SW480 (cell line): ENCODE results near the gene UPF1.

Experiments used
- DNase-seq: peaks from one replicate; pipeline ENCODE4 v3.0.0-alpha.2; 2016; ENCODE audit warnings: low spot score

The UPF1 gene

DNA sequence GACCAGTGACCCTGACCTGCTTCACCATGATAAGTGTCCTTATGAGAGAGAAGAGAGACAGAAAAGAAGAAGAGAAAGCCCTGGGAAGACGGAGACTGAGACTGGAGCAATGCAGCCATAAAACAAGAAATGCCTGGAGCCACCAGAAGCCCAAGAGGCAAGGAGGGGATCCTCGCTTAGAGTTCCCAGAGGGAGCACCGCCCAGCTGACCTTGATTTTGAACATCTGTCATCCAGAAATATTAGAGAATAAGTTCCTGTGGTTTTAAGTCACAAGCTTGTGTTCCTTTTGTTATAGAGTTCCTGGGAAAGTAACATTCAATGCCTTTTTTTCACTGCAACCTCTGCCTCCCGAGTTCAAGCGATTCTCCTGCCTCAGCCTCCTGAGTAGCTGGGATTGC is 44.0 kb downstream of the UPF1 start:
- no peak for DNase-seq

DNA sequence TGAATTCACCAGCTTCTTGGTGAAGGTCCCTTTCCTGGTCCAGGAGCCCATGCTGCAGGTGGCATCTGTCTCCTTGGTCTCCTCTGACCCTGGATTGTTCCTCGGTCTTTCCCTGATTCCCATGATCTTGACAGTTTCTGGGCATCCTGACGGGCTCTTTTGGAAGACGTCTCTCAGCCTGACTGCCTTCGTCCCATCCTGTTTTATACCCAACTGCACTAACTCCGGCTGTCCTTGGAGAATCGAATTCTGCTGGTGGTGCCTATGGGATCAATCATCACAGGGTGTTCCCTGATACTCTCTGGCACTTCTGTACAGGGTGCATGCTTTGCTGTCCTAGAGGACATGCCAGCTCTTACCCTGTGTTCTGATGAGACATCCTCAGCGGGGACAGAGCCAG is 45.1 kb downstream of the UPF1 start:
- DNase-seq: no peak

DNA sequence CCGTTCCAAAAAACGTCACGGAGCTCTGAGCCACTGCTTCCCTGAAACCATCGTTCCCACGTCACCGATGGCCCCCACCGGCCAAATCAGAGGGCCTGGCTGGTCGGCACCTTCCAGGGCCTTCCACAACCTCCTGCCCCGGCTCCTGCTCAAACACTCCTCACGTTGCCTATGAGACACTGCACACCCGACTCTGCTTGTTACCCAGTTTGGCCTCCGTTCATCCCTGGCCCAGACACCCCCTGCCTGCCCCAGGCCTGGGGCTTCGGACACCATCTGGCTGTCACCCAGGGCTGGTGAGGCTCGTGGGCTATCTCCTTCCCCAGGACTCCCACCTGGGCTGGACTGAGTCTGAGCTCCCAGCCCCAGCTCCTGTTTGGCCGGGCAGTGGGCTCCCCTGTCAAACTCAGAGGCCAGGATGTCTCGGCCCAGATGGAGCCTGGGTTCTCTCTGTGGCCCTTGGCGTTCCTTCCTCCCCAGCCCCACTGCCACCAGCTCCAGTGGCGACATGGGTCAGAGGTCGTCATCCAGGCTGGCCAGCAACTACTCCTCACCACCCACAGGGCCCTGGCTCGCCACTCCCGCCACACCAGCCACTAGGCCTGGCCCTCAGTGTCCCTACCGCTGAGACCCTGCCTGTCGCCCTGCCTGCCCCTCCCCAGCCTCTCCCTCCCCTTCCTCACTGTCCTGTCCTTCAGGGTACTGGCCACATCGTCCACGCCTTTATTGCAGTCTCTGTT is 46.5 kb downstream of the UPF1 start:
- no peak for DNase-seq

DNA sequence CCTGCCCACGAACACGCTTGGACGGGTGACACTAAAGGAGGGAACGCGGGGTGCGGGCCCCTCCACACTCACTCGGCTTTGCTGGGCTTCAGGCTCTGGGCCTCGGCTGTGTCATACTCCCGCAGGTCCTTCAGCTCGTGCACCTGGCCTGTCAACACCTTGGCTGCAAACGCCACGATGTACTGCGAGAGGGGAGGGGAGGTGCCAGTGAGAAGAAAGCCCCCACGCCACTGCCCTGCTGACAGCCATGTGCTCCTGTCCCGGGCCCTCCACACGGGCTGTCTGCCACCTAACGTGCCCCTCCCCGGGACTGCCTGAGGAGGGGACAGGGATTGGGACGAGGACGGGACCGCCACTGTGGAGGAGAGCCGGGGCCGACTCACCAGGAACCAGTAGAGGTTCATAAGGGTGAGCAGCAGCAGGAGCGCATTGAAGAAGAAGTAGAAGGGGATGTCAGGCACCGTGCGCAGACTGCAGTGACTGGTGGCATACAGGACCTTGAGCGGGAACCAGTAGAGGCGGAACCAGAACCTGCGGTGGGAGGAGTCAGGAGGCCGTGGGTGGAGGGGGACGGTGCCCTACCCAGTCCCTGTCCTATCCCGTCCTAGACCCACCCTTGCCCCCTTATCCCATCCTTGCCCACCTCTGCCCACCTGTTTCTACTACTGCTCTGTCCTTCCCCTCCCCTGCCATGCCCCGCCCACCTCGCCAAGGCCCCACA is 47.3 kb downstream of the UPF1 start:
- no peak for DNase-seq

DNA sequence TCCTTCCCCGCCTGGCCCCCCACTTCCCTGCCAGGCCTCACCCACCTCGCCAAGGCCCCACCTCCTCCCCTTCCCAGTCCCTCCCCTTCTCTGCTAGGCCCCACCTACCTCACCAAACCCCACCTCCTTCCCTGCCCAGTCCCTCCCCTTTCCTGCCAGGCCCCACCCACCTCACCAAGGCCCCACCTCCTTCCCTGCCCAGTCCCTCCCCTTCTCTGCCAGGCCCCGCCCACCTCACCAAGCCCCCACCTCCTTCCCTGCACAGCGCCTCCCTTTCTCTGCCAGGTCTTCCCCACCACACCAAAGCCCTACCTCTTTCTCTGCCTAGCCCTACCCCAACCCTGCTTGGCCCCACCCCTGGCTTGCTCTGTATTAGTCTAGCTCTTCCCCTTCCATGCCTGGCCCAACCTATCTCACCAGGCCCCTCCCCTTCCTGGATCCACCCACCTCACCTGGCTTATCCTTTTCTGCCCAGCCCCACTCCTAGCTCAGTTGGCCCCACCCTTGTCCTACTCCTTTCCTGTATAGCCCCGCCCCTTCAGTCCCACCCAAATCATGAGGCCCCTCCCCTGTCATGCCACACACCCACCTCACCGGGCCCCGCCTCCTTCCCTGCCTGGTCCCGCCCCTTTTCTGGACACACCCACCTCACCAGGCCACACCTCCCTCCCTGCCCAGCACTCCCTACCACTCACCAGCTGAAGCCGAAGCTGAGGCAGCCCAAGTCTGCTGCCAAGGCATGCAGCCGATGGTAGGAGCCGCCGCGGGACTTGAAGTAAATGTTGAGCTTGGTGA is 48.0 kb downstream of the UPF1 start:
- peak; percentile 77 for DNase-seq

DNA sequence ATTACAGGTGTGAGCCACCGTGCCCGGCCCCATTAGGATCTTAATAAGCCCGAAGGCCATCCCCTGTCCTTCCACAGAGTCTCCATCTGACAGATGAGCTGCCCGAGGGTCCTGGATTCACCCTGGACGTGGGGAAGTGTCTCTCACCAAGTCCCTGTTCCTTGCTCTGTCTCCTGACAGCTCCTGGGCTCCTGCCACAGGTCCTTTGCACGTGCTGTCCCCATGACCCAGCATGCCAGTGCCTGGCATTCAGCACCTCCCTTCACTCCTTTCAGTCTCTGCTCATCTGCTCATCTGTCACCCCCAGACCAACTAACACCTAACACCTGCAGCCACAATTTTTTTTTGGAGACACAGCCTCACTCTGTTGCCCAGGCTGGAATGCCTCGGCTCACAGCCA is 49.7 kb downstream of the UPF1 start:
- no peak for DNase-seq

DNA sequence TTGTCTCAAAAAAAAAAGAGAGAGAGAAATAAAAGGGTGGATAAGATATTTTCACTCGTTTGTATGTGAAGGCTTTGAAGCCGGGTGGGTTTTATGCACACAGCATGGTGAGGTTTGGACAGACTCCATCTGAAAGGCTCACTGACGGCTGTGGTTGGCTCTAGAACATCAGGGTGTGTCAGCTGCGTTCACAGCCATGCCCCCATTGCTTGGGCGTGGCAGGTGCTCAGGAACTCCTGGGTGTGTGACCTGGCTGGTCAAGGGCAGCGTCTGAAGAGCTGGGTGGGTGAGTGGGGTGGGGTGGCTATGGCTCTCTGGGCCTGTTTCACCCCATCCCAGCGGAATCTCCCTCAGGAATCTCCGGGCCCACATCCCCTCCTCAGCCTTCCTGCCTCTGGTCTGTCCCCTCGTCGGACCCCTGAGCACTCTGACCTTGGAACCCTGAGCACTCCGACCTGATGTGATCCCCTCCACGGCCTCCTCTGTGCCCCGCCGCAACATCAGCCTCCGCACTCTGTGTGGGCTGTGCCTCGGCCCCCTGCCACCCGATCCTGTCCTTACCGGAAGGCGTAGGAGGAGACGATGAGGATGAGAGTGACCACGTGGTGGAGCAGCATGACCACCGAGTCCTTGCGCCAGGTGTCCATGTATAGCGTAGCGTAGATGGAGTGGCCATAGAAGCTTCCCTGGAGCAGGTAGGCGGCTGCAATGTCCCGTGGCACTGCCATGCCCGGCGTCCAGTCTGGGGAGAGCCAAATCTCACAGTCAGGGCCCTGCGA is 52.0 kb downstream of the UPF1 start:
- peak; percentile 80 for DNase-seq

DNA sequence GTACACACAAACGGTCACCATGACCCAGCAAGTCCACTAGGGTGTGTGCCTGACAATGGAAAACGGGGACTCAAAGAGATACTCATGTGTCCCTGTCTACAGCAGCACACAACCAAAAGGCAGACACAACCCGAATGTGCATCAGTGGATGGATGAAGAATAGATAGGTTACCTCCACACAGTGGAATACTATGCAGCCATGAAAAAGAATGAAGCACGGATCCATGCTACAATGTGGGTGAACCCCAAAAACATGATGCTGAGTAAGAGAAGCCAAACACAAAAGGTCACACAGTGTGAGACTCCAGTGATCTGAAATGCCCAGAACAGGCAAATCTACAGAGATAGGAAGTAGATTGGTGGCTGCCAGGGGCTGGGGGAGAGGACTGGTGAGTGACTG is 55.2 kb downstream of the UPF1 start:
- no peak for DNase-seq

DNA sequence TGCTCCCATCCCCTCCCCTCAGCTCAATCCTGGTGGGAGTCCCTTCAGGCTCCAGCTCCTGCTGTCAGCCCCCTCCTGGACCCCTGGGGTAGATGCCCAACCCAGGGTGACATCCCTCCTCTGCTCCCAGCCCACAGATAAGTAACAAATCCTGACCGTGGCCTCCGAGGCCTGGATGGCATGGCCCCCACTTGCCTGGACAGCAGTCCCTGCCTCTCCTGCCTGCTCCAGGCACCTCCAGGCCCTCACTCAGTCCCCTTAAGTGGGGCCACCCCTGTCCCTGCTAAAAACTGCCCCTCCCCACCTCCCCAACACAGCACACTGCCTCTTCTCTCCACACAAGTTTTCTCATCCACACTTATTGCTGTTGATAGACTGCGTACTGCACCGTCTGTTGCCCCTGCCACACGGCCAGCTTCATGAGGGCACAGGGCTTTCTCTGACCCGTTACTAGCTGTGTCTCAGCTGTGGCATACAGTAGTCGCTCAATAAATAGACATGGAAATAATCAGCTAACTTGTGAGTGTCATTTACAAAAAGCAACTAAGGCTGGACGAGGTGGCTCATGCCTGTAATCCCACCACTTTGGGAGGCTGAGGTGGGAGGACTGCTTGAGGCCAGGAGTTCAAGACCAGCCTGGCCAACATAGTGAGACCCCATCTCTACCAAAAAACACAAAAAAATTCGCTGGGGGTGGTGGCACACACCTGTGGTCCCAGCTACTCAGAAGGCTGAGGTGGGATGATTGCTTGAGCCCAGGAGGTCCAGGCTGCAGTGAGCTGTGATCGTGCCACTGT is 58.4 kb downstream of the UPF1 start:
- DNase-seq: no peak

DNA sequence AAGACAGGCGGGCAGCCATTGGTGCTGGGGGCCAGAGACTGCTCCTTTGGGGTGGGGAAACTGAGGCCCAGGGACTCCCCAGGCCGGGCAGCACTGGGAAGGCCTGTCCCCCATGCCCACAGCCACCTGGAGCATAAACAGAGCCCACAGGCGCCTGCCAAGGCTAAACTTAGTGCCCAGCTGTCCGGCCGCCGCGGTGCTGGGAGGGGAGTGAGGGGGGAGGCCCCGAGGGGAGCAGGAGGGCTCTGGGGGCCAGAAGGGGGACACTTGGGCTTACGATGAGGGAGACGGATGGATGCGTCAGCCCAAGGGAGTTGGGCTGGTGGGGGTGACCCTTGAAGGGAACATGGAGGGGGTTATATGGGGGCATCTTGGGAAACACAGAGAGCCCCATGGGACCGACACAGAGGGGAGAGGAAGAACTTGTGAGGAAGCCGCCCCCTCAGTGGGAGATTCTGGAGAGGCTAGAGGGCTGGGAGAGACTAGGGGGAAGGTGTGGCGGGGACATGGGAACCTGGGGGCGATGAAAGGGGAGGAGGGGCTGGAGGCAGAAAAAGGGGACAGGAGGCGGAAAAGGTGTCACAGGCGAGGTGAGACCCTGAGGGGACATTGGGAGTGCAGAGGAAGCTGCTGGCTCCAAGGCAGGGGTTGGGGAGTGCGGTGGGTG is 62.0 kb downstream of the UPF1 start:
- no peak for DNase-seq

DNA sequence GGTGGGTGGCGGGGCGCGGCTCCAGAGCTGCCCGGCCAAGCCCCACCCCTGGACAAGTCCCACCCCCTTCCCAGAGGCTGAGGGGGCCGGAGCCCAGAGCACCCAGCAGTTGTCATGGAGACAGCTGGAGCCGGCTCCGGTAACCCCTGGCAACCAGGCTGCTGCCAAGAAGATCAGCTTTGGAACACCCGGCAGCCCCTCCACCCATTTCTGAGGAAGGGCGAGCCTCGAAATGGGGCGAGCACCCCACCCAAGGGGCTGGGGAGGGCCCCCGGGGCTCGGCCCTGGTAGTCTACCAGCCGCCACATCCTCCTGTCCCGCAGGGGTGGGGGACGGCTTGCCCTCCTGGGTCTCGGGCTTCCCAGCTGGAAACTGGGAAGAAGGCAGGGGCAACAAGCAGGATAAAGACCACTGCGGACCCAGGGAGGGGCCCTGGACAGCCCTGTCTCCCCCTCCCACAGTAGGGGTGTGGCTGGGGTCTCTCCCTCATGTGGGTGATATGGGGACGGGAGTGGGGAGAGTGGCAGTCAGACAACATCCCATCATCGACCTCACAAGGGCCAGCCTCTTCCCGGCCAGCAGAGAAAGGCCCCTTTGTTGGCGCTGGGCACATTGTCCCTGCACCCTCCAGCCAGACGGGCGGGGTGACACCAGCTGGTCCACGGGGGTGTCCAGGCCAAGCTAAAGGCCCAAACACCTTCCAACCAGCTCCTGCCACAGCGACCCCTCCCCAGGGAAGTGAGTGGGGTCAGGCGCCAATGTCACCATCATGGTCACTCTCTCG is 62.7 kb downstream of the UPF1 start:
- no peak for DNase-seq

DNA sequence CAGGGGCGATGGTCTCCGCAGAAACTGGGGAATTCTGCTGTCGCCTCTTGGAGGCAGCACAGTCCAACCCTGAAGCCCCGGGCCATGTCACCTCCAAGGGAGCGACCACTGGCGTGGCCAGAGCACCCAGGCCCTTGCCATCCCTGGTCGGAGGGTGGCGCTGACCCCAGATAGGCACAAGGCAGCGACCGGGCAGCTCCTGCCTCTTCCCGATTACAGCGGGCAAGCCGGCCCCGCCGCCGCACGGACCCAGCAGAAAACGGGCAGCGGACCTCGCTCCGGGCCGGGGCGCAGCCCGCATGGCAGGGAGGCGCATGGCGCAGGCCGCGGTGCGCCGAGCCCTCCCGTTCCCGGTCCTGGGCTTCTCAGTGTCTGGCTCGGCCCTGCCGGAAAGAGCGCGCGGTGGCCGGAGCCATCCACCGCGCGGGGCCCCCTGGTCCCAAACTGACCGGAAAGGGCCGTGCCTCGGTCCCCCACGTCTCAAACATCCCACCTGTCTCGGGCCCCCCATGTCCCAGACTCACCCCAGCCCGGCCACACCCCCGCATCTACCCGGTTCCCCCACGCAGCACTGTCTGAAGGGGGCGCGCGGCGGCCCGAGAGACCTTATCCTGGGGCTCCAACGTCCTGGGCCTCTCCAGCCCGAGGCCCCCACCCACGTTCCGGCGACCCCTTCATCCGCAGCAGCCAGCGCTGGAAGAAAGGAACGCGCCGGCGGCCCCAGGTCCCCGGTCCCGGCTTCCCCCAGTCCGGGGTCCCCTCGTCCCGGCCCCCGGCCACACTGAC is 63.5 kb downstream of the UPF1 start:
- peak; percentile 83 for DNase-seq

DNA sequence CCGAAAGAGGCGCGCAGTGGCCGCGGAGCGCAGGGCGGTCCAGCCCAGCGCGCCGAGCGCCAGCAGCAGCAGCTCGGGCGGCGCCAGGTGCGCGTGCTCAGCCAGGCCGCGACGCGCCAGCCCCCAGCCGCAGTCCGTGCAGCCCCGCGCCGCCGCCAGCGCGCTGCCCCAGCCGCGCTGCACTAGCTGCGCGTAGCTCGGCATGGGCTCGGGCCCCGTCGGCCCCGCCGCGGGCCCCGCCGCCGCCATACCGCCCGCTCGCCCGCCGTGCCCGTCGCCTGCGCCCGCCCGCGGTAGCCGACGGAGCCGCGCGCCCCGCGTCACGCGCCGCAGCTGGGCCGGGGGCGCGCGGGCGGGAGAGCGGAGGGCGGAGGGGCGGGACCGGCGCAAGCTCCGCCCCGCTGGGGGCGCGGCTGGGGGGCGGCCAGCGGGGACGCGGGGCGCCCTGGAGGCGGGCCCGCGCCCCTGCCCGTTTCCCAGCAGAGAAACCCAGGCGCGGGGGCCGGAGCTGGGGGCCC is 64.1 kb downstream of the UPF1 start, which contains the start of gene CERS1:
TSS of gene CERS1 (minus strand) at position 335 of the 518 bp plus-strand sequence. CDS start at position 249, 86 bp downstream.
- DNase-seq: peak; percentile 34

DNA sequence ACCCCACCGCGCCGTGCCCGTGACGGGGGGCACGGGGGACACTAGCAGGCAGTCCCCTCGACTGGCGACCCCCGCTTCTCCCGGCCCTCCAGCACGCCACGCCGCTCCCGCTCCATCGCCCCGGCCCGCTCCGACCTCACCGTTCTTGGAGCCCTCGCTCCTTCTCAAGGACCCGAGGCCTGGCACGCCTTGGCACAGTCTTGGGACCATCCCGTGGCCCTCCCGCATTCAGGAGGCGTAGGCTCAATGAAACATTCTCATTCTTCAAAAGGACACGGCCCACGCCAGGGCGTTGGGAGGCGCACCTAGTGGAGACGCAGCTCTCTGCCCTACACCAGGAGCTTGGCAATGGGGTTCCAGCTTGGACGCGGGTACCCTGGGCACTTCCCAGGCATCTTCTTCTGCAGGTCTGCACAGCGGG is 64.7 kb downstream of the UPF1 start:
- peak; percentile 27 for DNase-seq

DNA sequence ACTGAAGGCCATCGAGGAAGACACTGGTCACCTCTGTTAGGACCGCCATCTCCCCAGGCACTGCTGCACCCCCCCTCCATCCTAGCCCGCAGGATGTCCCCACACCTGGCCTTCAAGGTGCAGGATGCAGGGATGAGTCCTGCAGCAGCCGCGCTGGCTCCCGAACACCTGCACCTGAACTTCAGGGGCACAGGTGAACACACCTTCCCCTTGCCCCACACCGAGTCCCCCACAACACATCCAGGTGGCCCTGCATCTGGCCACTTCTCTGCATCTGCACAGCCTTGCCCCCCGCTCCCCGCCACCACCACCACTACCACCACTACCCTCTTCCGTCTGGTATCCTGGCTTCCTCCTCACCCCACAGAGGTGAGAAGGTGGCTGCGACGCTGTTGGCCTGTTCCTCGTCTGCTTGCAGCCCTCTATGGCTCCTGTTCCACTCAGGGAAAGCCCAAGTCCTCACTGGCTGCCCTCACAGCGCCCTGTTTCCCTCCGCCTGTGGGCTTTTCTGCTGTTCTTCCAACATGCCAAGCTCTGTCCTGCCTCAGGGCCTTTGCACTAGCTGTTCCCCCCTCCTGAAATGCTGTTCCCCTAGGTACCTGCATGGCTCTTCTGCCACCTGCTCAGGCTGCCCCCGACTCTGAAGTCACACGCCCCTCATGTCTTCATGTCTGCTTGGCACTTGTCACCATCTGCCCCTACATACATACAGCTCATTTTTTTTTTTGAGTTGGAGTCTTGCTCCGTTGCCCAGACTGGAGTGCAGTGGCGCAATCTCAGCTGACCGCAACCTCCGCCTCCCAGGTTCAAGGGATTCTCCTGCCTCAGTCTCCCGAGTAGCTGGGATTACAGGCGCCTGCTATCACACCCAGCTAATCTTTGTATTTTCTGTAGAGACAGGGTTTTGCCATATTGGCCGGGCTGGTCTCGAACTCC is 65.6 kb downstream of the UPF1 start:
- DNase-seq: no peak

DNA sequence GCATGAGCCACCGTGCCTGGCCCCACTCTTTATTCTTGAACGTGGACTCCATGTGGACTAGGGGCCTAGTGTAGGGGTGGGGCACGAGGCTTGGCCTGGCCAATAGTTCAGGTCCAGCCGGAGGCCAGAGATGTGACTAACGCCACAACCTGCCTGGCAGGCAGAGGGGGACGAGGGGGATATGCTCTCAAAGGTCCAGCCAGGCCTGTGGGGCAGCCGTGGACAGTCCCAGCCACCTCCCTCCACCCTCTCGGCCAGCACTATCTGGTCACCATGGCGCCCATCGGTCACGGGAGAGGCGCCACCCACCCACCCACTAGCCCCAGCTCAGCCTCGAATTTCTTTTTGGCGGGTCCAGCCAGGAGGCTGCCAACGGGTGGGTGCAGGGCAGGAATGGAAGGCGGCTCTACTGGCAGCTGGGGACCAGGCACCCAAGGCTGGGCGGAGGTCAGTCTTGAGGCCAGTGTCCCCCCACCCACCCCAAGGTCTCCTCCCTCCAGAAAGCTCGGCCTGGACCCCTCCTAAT is 66.4 kb downstream of the UPF1 start:
- no peak for DNase-seq
